ENCODE measurements around the gene FSTL4. TPM values are rescaled to one million over a fixed set of nuclear protein-coding genes. Genes with fewer than 3 reads are reported as not detected.

The FSTL4 gene
- total RNA-seq, 4 donors from 2014 or later = 0.18 to 0.27 (median 0.20) TPM; not detected in 1

GRCh38 chr5:133154274-133155075 lies 457.9 kb downstream of the FSTL4 start:
- intact Hi-C loops (cut with DNase I; ENCODE audit: low total_unique reads) = no loop called here
- TF ChIP-seq CTCF (IDR thresholded peaks at IDR 0.05 in 4 of 5, conservative IDR thresholded peaks at IDR 0.05 in 1 of 5) = no peak
- no peak for TF ChIP-seq POLR2A (IDR thresholded peaks at IDR 0.05)
- Histone ChIP-seq H3K9me3 (no peaks in the 10 kb centered on the region), H3K36me3 (no peaks in the 10 kb centered on the region), H3K27ac (no peak overlapping the region), H3K27me3 (no peaks in the 10 kb centered on the region), H3K4me1 (no peaks in the 10 kb centered on the region), H3K4me3 (no peak overlapping the region)
- ATAC-seq (no peak), DNase-seq (no peak)
- in situ Hi-C loops (cut with MboI; ENCODE audit: low sequenced_read_pairs in 4 of 4) = no loop called here

- Histone ChIP-seq H3K36me3 (no peaks in the 10 kb centered on the region), H3K27me3 (no peaks in the 10 kb centered on the region), H3K4me1 (no peaks in the 10 kb centered on the region), H3K4me3 (no peak overlapping the region), H3K27ac (no peak overlapping the region), H3K9me3 (no peaks in the 10 kb centered on the region)
- ATAC-seq = no peak
- in situ Hi-C loops (cut with MboI; ENCODE audit: low sequenced_read_pairs in 4 of 4) = no loop called here
- TF ChIP-seq POLR2A (IDR thresholded peaks at IDR 0.05) (no peak), CTCF (IDR thresholded peaks at IDR 0.05 in 4 of 5, conservative IDR thresholded peaks at IDR 0.05 in 1 of 5) (no peak)
- intact Hi-C loops (cut with DNase I; ENCODE audit: low total_unique reads) = no loop called here
- no peak for DNase-seq
These were observed 461.3 kb downstream of the FSTL4 start for GRCh38 chr5:133150909-133151544.

- H3K4me3 ChIP-seq = no peak overlapping the region
- no peak for TF ChIP-seq CTCF (IDR thresholded peaks at IDR 0.05 in 4 of 5, conservative IDR thresholded peaks at IDR 0.05 in 1 of 5)
- no peak for TF ChIP-seq POLR2A (IDR thresholded peaks at IDR 0.05)
- intact Hi-C loops (cut with DNase I; ENCODE audit: low total_unique reads) (no loop called here), in situ Hi-C loops (cut with MboI; ENCODE audit: low sequenced_read_pairs in 4 of 4) (no loop called here)
- H3K27ac ChIP-seq = no peak overlapping the region
- DNase-seq (no peak), ATAC-seq (no peak)
- H3K4me1 ChIP-seq = no peaks in the 10 kb centered on the region
- H3K27me3 ChIP-seq = no peaks in the 10 kb centered on the region
- no peaks in the 10 kb centered on the region for H3K36me3 ChIP-seq
- no peaks in the 10 kb centered on the region for H3K9me3 ChIP-seq
These were observed 463.0 kb downstream of the FSTL4 start for GRCh38 chr5:133149345-133149744.

- no peaks in the 10 kb centered on the region for H3K4me1 ChIP-seq
- no peak for ATAC-seq
- H3K27ac ChIP-seq = no peak overlapping the region
- H3K36me3 ChIP-seq = no peaks in the 10 kb centered on the region
- DNase-seq = no peak
- H3K4me3 ChIP-seq = no peak overlapping the region
- in situ Hi-C loops (cut with MboI; ENCODE audit: low sequenced_read_pairs in 4 of 4) (no loop called here), intact Hi-C loops (cut with DNase I; ENCODE audit: low total_unique reads) (no loop called here)
- H3K27me3 ChIP-seq = no peaks in the 10 kb centered on the region
- H3K9me3 ChIP-seq = no peaks in the 10 kb centered on the region
- TF ChIP-seq CTCF (IDR thresholded peaks at IDR 0.05 in 4 of 5, conservative IDR thresholded peaks at IDR 0.05 in 1 of 5) (no peak), POLR2A (IDR thresholded peaks at IDR 0.05) (no peak)
These were observed 464.4 kb downstream of the FSTL4 start for GRCh38 chr5:133147815-133148567.

Measured in gastrocnemius medialis (tissue), 4 donors.